ENCODE results near the gene TLCD2. TPM values are rescaled to one million over a fixed set of nuclear protein-coding genes. Genes with fewer than 3 reads are reported as not detected.
A peak's percentile ranks its signal among the peaks of the same experiment; 100 is the strongest.

TLCD2 gene
- total and polyA plus RNA-seq, 2 of the 13 experiments (the other 11 are each of a cell fraction or from before 2014, with no cell fraction given): 0.90 to 1.1 TPM

GRCh38 chr17:1714980-1715802 lies 5.0 kb upstream of the TLCD2 start (continued):
- TF ChIP-seq RFXAP (CRISPR knock-in tag; IDR thresholded peaks at IDR 0.05; ENCODE audit: borderline replicate concordance) (no peak; the same call in 1 of the 2 replicates), TAF15 (IDR thresholded peaks at IDR 0.05; ENCODE audit: low read depth, low read length, poor library complexity, severe bottlenecking) (no peak), ZNF337 (CRISPR knock-in tag; IDR thresholded peaks at IDR 0.05; ENCODE audit: borderline replicate concordance, low read depth) (no peak), MYC (CRISPR knock-in tag; IDR thresholded peaks at IDR 0.05; ENCODE audit: borderline replicate concordance) (peak; percentile 29; the same call in 1 of the 2 replicates), ZNF720 (CRISPR knock-in tag; IDR thresholded peaks at IDR 0.05) (no peak), ZNF879 (CRISPR knock-in tag; IDR thresholded peaks at IDR 0.05) (no peak), BCLAF1 (IDR thresholded peaks at IDR 0.05) (no peak), NFRKB (IDR thresholded peaks at IDR 0.05) (no peak), GABPB1 (CRISPR knock-in tag; IDR thresholded peaks at IDR 0.05) (peak; percentile 56), TCF12 (IDR thresholded peaks at IDR 0.05) (no peak), TCF12 (CRISPR knock-in tag; IDR thresholded peaks at IDR 0.05) (no peak), POLR2G (IDR thresholded peaks at IDR 0.05; ENCODE audit: low read depth, low read length) (peak; percentile 28; the same call in 1 of the 2 replicates), HNRNPLL (IDR thresholded peaks at IDR 0.05; ENCODE audit: low read depth, low read length, poor library complexity, severe bottlenecking) (no peak), XRCC5 (optimal IDR thresholded peaks at IDR 0.05; ENCODE audit: low read length) (no peak), MBNL3 (CRISPR knock-in tag; conservative IDR thresholded peaks at IDR 0.05) (no peak), SP1 (IDR thresholded peaks at IDR 0.05) (no peak), SP1 (CRISPR knock-in tag; IDR thresholded peaks at IDR 0.05) (no peak), ZNF280D (CRISPR knock-in tag; IDR thresholded peaks at IDR 0.05) (no peak), FOSL2 (CRISPR knock-in tag; IDR thresholded peaks at IDR 0.05) (peak; percentile 92), PLRG1 (conservative IDR thresholded peaks at IDR 0.05) (no peak), HCFC1 (IDR thresholded peaks at IDR 0.05; ENCODE audit: low read depth, low read length) (0 out of 2 replicates have a peak, but pooled peaks have one; percentile 14)
- TF ChIP-seq, protein P1, sequence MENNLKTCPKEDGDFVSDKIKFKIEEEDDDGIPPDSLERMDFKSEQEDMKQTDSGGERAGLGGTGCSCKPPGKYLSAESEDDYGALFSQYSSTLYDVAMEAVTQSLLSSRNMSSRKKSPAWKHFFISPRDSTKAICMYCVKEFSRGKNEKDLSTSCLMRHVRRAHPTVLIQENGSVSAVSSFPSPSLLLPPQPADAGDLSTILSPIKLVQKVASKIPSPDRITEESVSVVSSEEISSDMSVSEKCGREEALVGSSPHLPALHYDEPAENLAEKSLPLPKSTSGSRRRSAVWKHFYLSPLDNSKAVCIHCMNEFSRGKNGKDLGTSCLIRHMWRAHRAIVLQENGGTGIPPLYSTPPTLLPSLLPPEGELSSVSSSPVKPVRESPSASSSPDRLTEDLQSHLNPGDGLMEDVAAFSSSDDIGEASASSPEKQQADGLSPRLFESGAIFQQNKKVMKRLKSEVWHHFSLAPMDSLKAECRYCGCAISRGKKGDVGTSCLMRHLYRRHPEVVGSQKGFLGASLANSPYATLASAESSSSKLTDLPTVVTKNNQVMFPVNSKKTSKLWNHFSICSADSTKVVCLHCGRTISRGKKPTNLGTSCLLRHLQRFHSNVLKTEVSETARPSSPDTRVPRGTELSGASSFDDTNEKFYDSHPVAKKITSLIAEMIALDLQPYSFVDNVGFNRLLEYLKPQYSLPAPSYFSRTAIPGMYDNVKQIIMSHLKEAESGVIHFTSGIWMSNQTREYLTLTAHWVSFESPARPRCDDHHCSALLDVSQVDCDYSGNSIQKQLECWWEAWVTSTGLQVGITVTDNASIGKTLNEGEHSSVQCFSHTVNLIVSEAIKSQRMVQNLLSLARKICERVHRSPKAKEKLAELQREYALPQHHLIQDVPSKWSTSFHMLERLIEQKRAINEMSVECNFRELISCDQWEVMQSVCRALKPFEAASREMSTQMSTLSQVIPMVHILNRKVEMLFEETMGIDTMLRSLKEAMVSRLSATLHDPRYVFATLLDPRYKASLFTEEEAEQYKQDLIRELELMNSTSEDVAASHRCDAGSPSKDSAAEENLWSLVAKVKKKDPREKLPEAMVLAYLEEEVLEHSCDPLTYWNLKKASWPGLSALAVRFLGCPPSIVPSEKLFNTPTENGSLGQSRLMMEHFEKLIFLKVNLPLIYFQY (CRISPR knock-in tag; IDR thresholded peaks at IDR 0.05; ENCODE audit: borderline replicate concordance): no peak; the same call in 1 of the 2 replicates

Data from HepG2 (cell line).